HEK293 (cell line): ENCODE results near the gene PEX5L.

Experiments used
- CTCF ChIP-seq: fragments of 450-650 bp; formaldehyde crosslinking; IDR thresholded peaks from 2 replicates; pipeline ENCODE4 v1.5.1; 2016; ENCODE audit warnings: missing biosample characterization, missing genetic modification characterization
- ZNF585B ChIP-seq: fragments of 450-650 bp; formaldehyde crosslinking; IDR thresholded peaks from 2 replicates; pipeline ENCODE4 v1.5.1; 2016; ENCODE audit warnings: missing biosample characterization, missing genetic modification characterization

DNA sequence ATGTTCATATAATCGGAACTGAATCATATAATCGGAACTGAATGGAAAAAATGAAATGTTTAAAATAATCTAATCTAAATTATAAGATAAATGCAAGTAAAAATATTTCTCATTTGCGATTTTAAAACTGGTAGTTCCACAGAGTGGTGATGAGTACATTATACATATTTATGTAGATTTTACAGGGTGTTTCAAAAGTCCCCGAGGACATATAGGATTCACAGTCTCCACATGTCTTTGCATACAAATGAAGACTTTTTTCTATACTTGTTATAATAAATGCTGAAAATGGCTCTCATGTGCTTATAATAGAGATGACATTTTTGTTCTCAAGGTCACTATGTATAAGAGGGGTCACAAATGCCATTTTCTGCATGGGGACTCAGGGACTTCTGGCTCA lies 139.5 kb downstream of the PEX5L start:
- TF ChIP-seq CTCF (no peak), ZNF585B (tag by site-specific recombination) (no peak)
